H1 (cell line): Measurements from ENCODE around the gene VRK2. TPM values are rescaled to one million over a fixed set of nuclear protein-coding genes. Genes with fewer than 3 reads are reported as not detected.

Experiments used
- SP4 ChIP-seq: IDR thresholded peaks from 2 replicates; pipeline ENCODE4 v1.6.1; 2012; ENCODE audit warnings: low read length, inconsistent platforms
- polyA plus RNA-seq, 7 experiments: library from polyadenylated mRNA; depleted of rRNA in 3 of 7; stranded (reverse) in 5 of 7; unstranded in 2 of 7; fragments of >200 nt in 5 of 7; fragments of 200-250 nt in 2 of 7; gene quantifications; 1 replicate in 5 of 7; 2 replicates in 1 of 7; 4 replicates in 1 of 7; pipeline versions ENCODE4 v1.2.1 to v1.2.3, GENCODE V29; 2011 to 2013; ENCODE audit warnings: missing spikeins in 2 of 7, mixed read lengths in 2 of 7
- total RNA-seq: library from RNA; stranded (reverse); fragmentation: NEBNext Ultra II Directional; extraction: Animal tissue kit (Norgen Biotek cat#: 25700); gene quantifications from 2 replicates; pipeline ENCODE4 v1.2.1, GENCODE V29; 2021

Gene VRK2
- total and polyA plus RNA-seq, 2 of the 8 experiments (the other 6 are each of a cell fraction or from before 2014, with no cell fraction given): 7.6 to 27.8 TPM

GRCh38 chr2:58006952-58007284 is 39.7 kb upstream of the VRK2 start (continued):
- no peak for TF ChIP-seq SP4
- TF ChIP-seq, all 59 proteins: peak for 0
